Esophagus muscularis mucosa (tissue), 4 donors: Measurements from ENCODE around the gene MSRB1.

Experiments
- CTCF ChIP-seq, 3 experiments: fragments of 200-600 bp in 2 of 3; fragments of 450-650 bp in 1 of 3; sonication (generic) in 2 of 3; IDR thresholded peaks; one replicate each; pipeline ENCODE4 v1.5.1; 2017 to 2019; ENCODE audit warnings: antibody characterized with exemption in 3 of 3, mild to moderate bottlenecking in 2 of 3, moderate library complexity in 1 of 3
- EP300 ChIP-seq: sonication (generic); formaldehyde crosslinking; IDR thresholded peaks from one replicate; pipeline ENCODE4 v1.6.1; 2017; ENCODE audit warnings: antibody characterized with exemption
- POLR2A ChIP-seq: fragments of 450-650 bp; IDR thresholded peaks from one replicate; pipeline ENCODE4 v1.6.1; 2017; ENCODE audit warnings: antibody characterized with exemption, moderate library complexity, mild to moderate bottlenecking, low read depth
- POLR2AphosphoS5 ChIP-seq, 2 donors: sonication (generic); formaldehyde crosslinking; IDR thresholded peaks; one replicate each; pipeline ENCODE4 v1.6.1; 2017; ENCODE audit warnings: antibody characterized with exemption in 2 of 2

- TF ChIP-seq CTCF (IDR thresholded peaks at IDR 0.05) (no peak), POLR2AphosphoS5 (IDR thresholded peaks at IDR 0.05) (no peak), POLR2A (no peak), EP300 (no peak)
Measured at GRCh38 chr16:1918351-1919326, 24.4 kb downstream of the MSRB1 start, which contains the start of gene HS3ST6.
